Measurements from ENCODE around the gene CMTM2.

CMTM2 gene

GRCh38 chr16:66578651-66579531 lies at the start of gene CMTM2:
Gene CMTM2 (plus strand): TSS chr16:66579463. CDS start chr16:66579608, 145 bp downstream.
- DNase-seq (ENCODE audit: low read depth), result no peak

- no peak for DNase-seq (ENCODE audit: low read depth)
Observed at GRCh38 chr16:66529475-66529874, 49.8 kb upstream of the CMTM2 start.

- no peak for DNase-seq (ENCODE audit: low read depth)
Observed at GRCh38 chr16:66534376-66534799, 44.9 kb upstream of the CMTM2 start.

GRCh38 chr16:66536525-66536924 lies 42.7 kb upstream of the CMTM2 start:
- no peak for DNase-seq (ENCODE audit: low read depth)

GRCh38 chr16:66537236-66537635 lies 42.0 kb upstream of the CMTM2 start:
- DNase-seq (ENCODE audit: low read depth), result no peak

DNA sequence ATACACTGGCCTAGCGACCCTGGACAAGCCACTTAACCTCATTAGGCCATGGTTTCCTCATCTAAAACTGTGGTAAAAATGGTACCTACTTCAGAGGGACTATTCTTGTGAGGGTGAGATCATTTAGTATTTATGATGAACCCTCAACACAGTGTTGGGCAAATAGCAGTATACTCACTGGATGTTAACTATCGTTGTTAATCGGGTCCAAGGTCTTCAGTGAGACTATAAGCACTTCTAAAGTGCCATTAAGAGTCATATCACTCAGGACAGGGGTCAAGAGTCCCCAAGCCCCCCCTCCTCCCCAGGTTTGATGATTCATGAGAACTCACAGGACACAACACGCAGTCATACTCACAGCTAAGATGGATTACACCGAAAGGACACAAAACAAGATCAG lies 40.4 kb upstream of the CMTM2 start:
- no peak for DNase-seq (ENCODE audit: low read depth)

GRCh38 chr16:66539623-66540469 lies 39.4 kb upstream of the CMTM2 start:
- DNase-seq (ENCODE audit: low read depth), result no peak

- DNase-seq (ENCODE audit: low read depth), result no peak
Observed at GRCh38 chr16:66541388-66542355, 37.6 kb upstream of the CMTM2 start.

- DNase-seq (ENCODE audit: low read depth), result no peak
Observed at GRCh38 chr16:66542396-66542795, 36.9 kb upstream of the CMTM2 start.

GRCh38 chr16:66543541-66543940 lies 35.7 kb upstream of the CMTM2 start:
- DNase-seq (ENCODE audit: low read depth), result no peak

DNA sequence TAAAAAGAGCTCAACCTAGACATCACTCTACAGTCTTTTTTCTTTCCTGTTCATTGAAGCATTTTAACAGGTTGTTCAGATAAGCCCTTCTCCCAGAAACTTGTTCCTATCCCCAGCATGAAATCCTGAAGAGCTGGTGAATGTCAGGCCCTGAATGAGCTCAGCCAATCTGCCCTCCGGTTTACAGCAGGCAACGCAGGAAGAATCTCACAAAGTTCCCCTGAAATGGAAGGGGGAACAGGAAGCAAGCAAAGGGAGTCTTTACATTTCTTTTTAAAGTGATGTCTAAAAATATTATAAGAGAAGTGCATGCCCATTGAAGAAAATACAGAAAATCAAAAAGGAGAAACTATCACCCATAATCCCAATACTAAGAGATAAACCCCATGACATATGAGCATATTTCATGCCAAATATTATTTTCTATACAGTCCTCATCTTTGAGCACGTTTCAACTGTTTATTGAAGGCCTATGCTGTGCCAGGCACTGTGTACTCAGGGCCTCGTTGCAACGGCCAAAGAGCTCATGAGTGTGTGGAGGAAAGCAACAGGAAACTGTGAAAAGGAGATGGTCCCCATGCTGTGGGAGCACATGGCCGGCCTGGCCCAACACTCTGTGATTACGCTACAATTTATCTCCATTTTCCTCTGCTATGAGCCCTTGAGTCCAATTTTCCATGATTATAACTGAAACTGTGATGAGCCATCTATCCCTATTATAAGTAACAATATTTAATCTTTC lies 35.1 kb upstream of the CMTM2 start:
- DNase-seq (ENCODE audit: low read depth), result no peak

DNA sequence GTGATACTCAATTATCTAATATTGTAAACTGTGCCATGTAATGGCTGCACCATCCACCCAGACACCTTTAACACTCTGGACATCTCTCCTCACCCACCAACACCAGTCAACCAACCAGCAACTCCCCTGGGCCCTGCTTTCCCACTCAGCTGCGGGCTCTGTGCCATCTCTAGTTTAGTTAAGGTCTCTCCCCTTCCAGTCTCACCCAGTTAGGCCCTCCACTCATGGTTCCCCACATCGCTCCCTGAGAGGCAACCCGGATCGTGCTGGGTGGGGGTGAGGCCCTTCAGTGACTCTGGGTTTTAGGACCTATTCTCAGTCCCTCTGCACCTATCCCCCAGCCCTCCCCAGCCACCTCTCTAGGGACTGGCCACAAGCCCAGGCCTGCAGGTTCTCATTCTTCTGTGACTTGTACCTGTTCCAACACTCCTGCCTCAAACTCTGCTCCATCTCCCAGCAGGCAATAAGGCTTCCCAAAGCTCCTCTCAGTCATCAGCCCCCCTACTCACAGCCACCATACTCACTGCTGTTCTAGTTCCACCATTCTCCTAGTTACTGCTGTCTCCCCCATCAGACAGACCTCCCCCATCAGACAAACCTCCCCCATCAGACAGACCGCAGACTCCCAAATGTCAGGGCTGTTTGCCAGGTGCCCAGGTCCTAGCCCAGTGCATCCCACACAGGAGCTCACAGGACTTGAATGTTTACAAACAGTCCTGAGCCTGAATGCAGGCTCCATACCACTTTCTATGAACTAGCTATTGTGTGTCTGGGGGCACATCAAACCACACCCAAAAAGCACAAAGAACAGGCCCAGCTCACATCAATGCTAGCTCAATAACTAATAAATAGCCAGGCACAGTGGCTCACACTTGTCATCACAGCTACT lies 31.9 kb upstream of the CMTM2 start:
- DNase-seq (ENCODE audit: low read depth), result no peak

GRCh38 chr16:66548068-66548467 lies 31.2 kb upstream of the CMTM2 start:
- DNase-seq (ENCODE audit: low read depth), result no peak

GRCh38 chr16:66548868-66549267 lies 30.4 kb upstream of the CMTM2 start:
- no peak for DNase-seq (ENCODE audit: low read depth)

DNA sequence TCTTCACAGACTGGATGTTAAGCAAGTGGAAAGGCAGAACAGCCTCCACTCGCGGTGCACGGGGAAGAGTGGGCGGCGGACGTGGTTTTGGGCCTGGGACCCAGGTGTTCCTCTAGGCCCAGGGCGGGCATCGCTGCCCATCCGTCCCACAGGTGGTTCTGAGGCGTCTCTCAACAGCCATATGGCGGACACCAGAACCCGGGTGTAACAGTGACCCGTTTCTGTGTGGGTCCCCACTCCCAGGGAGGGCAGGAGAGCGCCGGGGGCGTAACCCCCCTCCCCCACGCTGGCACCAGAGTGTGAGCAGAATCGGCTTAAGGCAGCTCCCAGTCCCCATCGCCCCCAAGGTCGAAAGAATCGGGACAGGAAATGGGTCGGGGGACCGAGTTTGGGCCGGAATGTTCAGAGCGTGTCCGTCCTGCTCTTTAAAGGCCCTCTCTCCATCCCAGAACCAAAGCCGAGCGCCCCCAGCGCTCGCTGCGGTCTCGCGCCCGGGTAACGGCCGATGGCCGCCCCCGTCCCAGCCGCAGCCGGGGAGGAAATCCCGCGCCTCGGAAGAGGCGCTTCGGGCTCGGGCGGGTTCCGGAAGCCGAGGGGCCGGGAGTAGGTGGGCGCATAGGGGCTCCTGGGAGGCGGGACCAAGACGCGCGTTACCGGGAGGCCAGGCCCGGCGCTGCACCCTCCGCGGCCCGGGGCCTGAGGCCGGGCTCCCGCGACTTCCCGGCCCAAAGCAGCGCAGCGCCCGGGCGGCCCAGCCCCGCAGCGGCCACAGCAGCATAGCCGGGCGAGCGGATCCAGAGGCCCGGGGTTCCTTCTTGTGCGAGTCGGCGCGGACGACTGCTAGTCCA lies 29.8 kb upstream of the CMTM2 start, which contains the start of gene TK2:
Gene TK2, minus strand, starts transcription at position 839 of the 848 bp plus-strand sequence. Its CDS starts 61 bp downstream, at position 778.
- DNase-seq (ENCODE audit: low read depth), result peak; percentile 41

GRCh38 chr16:66551348-66551759 lies 27.9 kb upstream of the CMTM2 start:
- DNase-seq (ENCODE audit: low read depth), result no peak

DNA sequence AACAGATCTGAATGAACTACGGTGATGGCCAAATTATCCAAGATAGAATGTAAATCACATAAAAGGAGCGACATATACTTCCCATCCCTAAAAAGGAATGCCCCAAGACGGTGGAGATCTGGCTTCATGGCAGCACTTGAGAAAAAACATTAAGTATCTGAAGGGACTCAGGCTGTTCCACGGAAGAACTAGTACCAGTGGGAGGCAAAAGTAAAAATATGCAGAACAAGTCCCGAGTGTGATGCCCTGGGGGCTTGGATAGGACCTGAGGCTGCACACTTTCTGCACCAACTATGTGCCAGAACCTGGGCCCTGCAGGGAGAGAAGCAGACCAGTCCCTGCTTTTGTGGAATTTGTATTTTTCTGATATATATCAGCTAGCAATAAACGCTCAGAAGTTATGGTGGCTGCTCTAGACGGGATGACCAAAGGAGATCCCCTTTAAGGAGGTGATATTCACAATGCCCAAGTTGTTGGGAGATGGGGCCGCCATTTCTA lies 27.4 kb upstream of the CMTM2 start:
- no peak for DNase-seq (ENCODE audit: low read depth)

GRCh38 chr16:66552286-66553177 lies 26.7 kb upstream of the CMTM2 start, which contains the start of gene CKLF:
Gene CKLF (plus strand): TSS chr16:66552576. CDS start chr16:66552716, 140 bp downstream.
- DNase-seq (ENCODE audit: low read depth), result peak; percentile 90

All from activated T-helper 1 cell treated with Interleukin-2 at 50 U/mL for 16 hours (primary cell).